Measurements from ENCODE around the gene PRICKLE4. TPM values are rescaled to one million over a fixed set of nuclear protein-coding genes. Genes with fewer than 3 reads are reported as not detected.
A peak's percentile ranks its signal among the peaks of the same experiment; 100 is the strongest.

PRICKLE4 gene
- total and polyA plus RNA-seq, 2 of the 13 experiments (the other 11 are each of a cell fraction or from before 2014, with no cell fraction given), result 0.92 to 1.2 TPM

DNA sequence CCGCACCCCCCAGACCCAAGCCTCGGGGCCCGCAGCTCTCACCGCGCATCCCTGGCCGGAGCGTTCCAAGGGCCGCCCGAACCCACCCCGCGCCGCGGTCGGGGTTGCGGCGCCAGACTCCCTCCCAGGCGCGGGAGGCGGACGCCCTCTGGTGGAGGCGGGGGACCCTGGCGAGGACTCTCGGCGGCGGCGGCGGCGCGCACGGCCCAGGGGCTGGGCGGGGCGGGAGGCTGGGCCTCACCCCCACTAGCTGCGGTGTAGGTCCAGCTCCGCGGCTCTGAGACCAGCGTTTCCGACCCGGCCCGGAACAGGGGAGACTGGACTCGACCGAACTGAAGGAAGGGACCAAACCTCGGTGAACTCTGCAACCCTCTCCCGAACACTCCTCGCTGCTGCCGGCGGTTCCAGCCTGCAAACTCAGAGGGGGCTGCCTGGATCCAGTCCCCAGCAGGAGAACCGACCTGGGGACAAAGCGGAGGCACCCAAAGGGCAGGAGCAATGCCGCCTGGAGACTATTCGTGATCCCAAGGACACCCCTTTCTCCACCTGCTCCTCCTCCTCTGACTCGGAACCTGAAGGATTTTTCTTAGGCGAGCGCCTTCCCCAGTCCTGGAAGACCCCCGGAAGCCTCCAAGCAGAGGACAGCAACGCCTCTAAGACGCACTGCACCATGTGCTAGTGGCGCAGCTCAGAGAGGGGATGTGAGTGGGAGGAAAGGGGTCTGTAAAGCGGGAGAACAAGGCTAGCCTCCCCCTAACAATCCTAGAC is 6.1 kb downstream of the PRICKLE4 start (continued):
- TF ChIP-seq ISX (CRISPR knock-in tag; conservative IDR thresholded peaks at IDR 0.05), result no peak
- TF ChIP-seq, protein P1, sequence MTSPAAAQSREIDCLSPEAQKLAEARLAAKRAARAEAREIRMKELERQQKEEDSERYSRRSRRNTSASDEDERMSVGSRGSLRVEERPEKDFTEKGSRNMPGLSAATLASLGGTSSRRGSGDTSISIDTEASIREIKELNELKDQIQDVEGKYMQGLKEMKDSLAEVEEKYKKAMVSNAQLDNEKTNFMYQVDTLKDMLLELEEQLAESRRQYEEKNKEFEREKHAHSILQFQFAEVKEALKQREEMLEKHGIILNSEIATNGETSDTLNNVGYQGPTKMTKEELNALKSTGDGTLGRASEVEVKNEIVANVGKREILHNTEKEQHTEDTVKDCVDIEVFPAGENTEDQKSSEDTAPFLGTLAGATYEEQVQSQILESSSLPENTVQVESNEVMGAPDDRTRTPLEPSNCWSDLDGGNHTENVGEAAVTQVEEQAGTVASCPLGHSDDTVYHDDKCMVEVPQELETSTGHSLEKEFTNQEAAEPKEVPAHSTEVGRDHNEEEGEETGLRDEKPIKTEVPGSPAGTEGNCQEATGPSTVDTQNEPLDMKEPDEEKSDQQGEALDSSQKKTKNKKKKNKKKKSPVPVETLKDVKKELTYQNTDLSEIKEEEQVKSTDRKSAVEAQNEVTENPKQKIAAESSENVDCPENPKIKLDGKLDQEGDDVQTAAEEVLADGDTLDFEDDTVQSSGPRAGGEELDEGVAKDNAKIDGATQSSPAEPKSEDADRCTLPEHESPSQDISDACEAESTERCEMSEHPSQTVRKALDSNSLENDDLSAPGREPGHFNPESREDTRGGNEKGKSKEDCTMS (CRISPR knock-in tag; conservative IDR thresholded peaks at IDR 0.05), result no peak
- TF ChIP-seq, protein P2, sequence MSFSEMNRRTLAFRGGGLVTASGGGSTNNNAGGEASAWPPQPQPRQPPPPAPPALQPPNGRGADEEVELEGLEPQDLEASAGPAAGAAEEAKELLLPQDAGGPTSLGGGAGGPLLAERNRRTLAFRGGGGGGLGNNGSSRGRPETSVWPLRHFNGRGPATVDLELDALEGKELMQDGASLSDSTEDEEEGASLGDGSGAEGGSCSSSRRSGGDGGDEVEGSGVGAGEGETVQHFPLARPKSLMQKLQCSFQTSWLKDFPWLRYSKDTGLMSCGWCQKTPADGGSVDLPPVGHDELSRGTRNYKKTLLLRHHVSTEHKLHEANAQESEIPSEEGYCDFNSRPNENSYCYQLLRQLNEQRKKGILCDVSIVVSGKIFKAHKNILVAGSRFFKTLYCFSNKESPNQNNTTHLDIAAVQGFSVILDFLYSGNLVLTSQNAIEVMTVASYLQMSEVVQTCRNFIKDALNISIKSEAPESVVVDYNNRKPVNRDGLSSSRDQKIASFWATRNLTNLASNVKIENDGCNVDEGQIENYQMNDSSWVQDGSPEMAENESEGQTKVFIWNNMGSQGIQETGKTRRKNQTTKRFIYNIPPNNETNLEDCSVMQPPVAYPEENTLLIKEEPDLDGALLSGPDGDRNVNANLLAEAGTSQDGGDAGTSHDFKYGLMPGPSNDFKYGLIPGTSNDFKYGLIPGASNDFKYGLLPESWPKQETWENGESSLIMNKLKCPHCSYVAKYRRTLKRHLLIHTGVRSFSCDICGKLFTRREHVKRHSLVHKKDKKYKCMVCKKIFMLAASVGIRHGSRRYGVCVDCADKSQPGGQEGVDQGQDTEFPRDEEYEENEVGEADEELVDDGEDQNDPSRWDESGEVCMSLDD (CRISPR knock-in tag; IDR thresholded peaks at IDR 0.05; ENCODE audit: borderline replicate concordance), result no peak
- TF ChIP-seq BCL6 (CRISPR knock-in tag; IDR thresholded peaks at IDR 0.05), result 0 out of 2 replicates have a peak, but pooled peaks have one; percentile 9
- TF ChIP-seq, protein P3, sequence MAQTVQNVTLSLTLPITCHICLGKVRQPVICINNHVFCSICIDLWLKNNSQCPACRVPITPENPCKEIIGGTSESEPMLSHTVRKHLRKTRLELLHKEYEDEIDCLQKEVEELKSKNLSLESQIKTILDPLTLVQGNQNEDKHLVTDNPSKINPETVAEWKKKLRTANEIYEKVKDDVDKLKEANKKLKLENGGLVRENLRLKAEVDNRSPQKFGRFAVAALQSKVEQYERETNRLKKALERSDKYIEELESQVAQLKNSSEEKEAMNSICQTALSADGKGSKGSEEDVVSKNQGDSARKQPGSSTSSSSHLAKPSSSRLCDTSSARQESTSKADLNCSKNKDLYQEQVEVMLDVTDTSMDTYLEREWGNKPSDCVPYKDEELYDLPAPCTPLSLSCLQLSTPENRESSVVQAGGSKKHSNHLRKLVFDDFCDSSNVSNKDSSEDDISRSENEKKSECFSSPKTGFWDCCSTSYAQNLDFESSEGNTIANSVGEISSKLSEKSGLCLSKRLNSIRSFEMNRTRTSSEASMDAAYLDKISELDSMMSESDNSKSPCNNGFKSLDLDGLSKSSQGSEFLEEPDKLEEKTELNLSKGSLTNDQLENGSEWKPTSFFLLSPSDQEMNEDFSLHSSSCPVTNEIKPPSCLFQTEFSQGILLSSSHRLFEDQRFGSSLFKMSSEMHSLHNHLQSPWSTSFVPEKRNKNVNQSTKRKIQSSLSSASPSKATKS (CRISPR knock-in tag; IDR thresholded peaks at IDR 0.05), result no peak
- TF ChIP-seq NRL (CRISPR knock-in tag; IDR thresholded peaks at IDR 0.05; ENCODE audit: borderline replicate concordance), result no peak
- no peak for TF ChIP-seq HDAC1 (CRISPR knock-in tag; IDR thresholded peaks at IDR 0.05)
- TF ChIP-seq MXI1 (IDR thresholded peaks at IDR 0.05; ENCODE audit: borderline replicate concordance, low read depth, low read length), result peak; percentile 81; the same call in 2 of the 3 replicates
- peak; percentile 9 for TF ChIP-seq ZNF883 (CRISPR knock-in tag; IDR thresholded peaks at IDR 0.05; ENCODE audit: not compliant biosample characterization)
- TF ChIP-seq GFI1 (CRISPR knock-in tag; IDR thresholded peaks at IDR 0.05; ENCODE audit: borderline replicate concordance), result peak; percentile 33; the same call in 1 of the 2 replicates
- TF ChIP-seq CEBPG (CRISPR knock-in tag; IDR thresholded peaks at IDR 0.05), result 0 out of 2 replicates have a peak, but pooled peaks have one; percentile 8
- no peak for TF ChIP-seq MXD4 (CRISPR knock-in tag; IDR thresholded peaks at IDR 0.05)
- no peak for TF ChIP-seq TP53 (CRISPR knock-in tag; conservative IDR thresholded peaks at IDR 0.05)
- no peak for TF ChIP-seq ONECUT2 (CRISPR knock-in tag; IDR thresholded peaks at IDR 0.05)
- TF ChIP-seq KDM4B (CRISPR knock-in tag; IDR thresholded peaks at IDR 0.05), result no peak; the same call in 1 of the 2 replicates
- TF ChIP-seq TCF7 (IDR thresholded peaks at IDR 0.05; ENCODE audit: low read depth), result no peak
- peak; percentile 63; the same call in 1 of the 2 replicates for TF ChIP-seq ESRRA (CRISPR knock-in tag; IDR thresholded peaks at IDR 0.05; ENCODE audit: low read depth)
- no peak for TF ChIP-seq MYC (CRISPR knock-in tag; IDR thresholded peaks at IDR 0.05; ENCODE audit: borderline replicate concordance)
- no peak for TF ChIP-seq CHD2 (IDR thresholded peaks at IDR 0.05; ENCODE audit: low read depth, low read length)
- peak; percentile 18; the same call in 1 of the 2 replicates for TF ChIP-seq HNRNPL (IDR thresholded peaks at IDR 0.05; ENCODE audit: low read depth, low read length)
- TF ChIP-seq NFKB2 (CRISPR knock-in tag; IDR thresholded peaks at IDR 0.05; ENCODE audit: borderline replicate concordance), result no peak; the same call in 1 of the 2 replicates
- TF ChIP-seq, protein P4, sequence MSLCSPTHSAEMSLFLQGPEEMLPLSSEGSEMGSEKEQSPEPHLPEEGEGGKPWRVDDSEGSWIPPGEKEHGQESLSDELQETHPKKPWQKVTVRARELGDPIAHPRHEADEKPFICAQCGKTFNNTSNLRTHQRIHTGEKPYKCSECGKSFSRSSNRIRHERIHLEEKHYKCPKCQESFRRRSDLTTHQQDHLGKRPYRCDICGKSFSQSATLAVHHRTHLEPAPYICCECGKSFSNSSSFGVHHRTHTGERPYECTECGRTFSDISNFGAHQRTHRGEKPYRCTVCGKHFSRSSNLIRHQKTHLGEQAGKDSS (CRISPR knock-in tag; IDR thresholded peaks at IDR 0.05; ENCODE audit: borderline replicate concordance, low read depth), result peak; percentile 97

Data from HepG2 (cell line).